Psoas muscle (tissue), 8 donors: Measurements from ENCODE around the gene TYW3. TPM values are rescaled to one million over a fixed set of nuclear protein-coding genes. Genes with fewer than 3 reads are reported as not detected.
A peak's percentile ranks its signal among the peaks of the same experiment; 100 is the strongest.
"Not testable (repeated sequence)": the region's sequence is repeated elsewhere in the genome, so short reads cannot be mapped to it uniquely, and the experiment has no call there.

Experiments
- ATAC-seq, 4 donors: fragments of 200-7000 bp; cut with Tn5 transposase; one replicate each; pipeline ENCODE4 v1.9.1; 2020; ENCODE audit warnings: moderate library complexity in 3 of 4, mild to moderate bottlenecking in 2 of 4
- DNase-seq, 2 donors: peaks; one replicate each; pipeline ENCODE4 v3.0.0-alpha.2; 2020
- H3K27ac ChIP-seq: fragments of 200-600 bp; one replicate; pipeline ENCODE4 v1.8.0; 2022
- H3K27me3 ChIP-seq, 3 donors: fragments of 200-600 bp in 1 of 3; one replicate each; pipeline versions ENCODE4 v1.6.1 to v1.8.0; 2013 to 2022; ENCODE audit warnings: low read length in 2 of 3, mild to moderate bottlenecking in 2 of 3, moderate library complexity in 1 of 3; ENCODE audit not compliant: insufficient read depth in 3 of 3
- H3K36me3 ChIP-seq, 2 donors: fragments of 200-600 bp in 1 of 2; one replicate each; pipeline versions ENCODE4 v1.6.1 to v1.8.0; 2013 to 2022; ENCODE audit warnings: low read depth in 1 of 2, mild to moderate bottlenecking in 1 of 2, moderate library complexity in 1 of 2; ENCODE audit not compliant: insufficient read depth in 1 of 2
- H3K4me1 ChIP-seq: fragments of 200-600 bp; one replicate; pipeline ENCODE4 v1.8.0; 2022
- H3K4me3 ChIP-seq: fragments of 200-600 bp; one replicate; pipeline ENCODE4 v1.8.0; 2022; ENCODE audit warnings: mild to moderate bottlenecking
- H3K9me3 ChIP-seq: fragments of 200-600 bp; one replicate; pipeline ENCODE4 v1.8.0; 2022
- WGBS, 3 donors: extraction: QIAGEN DNeasy Blood & Tissue Kit; methylation state at CpG; one replicate each; pipeline versions ENCODE4 v1.1.6 to v1.1.7; 2013; 5-methylcytosine and 5-hydroxymethylcytosine counted together
- intact Hi-C, 2 donors: fragments of 100-400 bp; cut with DNase I; formaldehyde crosslinking; loops; one replicate each; pipeline versions ENCODE4 v1.11.0 to v1.14.2; 2022
- polyA plus RNA-seq, 3 donors: library from polyadenylated mRNA; stranded (reverse); fragments of 200-250 nt; gene quantifications; one replicate each; pipeline ENCODE4 v1.2.3, GENCODE V29; 2013
- total RNA-seq, 4 donors: library from RNA; stranded (reverse); fragmentation: NEBNext Ultra II Directional in 2 of 4; extraction: Animal tissue kit (Norgen Biotek cat#: 25700) in 2 of 4; gene quantifications; one replicate each; pipeline versions ENCODE4 v1.2.1 to v1.2.4, GENCODE V29; 2021 to 2023
- TF ChIP-seq, protein P1 (sequence below): fragments of 200-600 bp; IDR thresholded peaks from one replicate; pipeline ENCODE4 v1.8.0; 2022; ENCODE audit warnings: antibody characterized with exemption
- donor health status: healthy with polysubstance abuse.
- donor health status: DM: no; HTN: no; CAD: no; lungs with moderate emphysema.
- donor health status: Bipolar disorder and iron deficiency.
- donor health status: healthy.
- donor health status: DM: yes; HTN: yes; CAD: no.
- donor health status: DM: no; HTN: no; CAD: no.
- donor health status: DM: no; HTN: no; CAD: no.
- donor health status: DM: yes; HTN: yes; CAD: no.

The TYW3 gene
- total and polyA plus RNA-seq, 7 donors: 7.1 to 21.5 (median 9.8) TPM

DNA sequence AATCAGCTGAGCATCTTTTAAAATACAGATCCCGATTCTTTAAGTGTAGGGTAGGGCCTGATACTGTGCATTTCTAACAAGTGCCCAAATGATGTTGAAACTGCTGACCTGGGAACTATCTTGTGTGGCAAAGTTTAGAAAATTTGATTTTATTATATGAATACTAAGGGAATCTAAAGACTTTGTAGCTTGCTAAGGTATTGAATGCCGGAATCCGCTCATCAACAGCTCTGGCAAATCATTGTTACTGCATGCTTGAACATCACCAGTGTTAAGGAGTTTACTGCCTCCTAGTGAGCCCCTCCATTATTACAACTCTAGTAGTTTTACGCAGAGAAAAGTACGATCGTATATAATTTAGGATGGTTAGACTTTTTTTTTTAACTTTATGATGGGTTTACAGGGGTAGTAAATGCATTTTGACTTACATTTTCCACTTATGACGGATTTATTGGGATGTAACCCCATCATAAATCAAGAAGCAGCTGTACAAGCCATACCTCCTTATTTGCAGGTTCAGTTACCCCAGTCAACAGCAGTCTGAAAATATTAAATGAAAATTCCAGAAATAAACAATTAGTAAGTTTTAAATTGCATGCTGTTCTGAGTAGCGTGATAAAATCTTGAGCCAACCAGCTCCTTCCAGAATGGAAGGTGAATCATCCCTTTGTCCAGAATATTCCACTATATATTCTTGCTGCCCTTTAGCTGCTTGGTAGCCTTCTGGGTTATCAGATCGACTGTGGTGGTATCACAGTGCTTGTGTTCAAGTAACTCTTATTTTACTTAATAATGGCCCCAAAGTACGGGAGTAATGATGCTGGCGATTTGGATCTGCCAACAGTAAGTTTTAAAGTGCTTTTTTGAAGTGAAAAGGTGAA lies 892 bp downstream of the TYW3 start:
- Histone ChIP-seq H3K27me3 (no peaks in the 10 kb centered on the region), H3K9me3 (no peaks in the 10 kb centered on the region), H3K36me3 (peaks cover 4 to 24% of the 10 kb centered on the region in 2 donors), H3K27ac (peak overlapping the region; percentile 90), H3K4me3 (peak overlapping the region; percentile 87), H3K4me1 (peaks cover 27% of the 10 kb centered on the region)
- 24 to 26% (median 25%) methylated on average over 11 of the region's 11 CpGs for WGBS, 3 donors
- ATAC-seq: peak; percentile 58 to 83 (median 75)
- TF ChIP-seq, protein P1, sequence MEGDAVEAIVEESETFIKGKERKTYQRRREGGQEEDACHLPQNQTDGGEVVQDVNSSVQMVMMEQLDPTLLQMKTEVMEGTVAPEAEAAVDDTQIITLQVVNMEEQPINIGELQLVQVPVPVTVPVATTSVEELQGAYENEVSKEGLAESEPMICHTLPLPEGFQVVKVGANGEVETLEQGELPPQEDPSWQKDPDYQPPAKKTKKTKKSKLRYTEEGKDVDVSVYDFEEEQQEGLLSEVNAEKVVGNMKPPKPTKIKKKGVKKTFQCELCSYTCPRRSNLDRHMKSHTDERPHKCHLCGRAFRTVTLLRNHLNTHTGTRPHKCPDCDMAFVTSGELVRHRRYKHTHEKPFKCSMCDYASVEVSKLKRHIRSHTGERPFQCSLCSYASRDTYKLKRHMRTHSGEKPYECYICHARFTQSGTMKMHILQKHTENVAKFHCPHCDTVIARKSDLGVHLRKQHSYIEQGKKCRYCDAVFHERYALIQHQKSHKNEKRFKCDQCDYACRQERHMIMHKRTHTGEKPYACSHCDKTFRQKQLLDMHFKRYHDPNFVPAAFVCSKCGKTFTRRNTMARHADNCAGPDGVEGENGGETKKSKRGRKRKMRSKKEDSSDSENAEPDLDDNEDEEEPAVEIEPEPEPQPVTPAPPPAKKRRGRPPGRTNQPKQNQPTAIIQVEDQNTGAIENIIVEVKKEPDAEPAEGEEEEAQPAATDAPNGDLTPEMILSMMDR: peak; percentile 55
- intact Hi-C loops: no loop called here
- no peak for DNase-seq

- H3K36me3 ChIP-seq: peaks cover 4 to 53% of the 10 kb centered on the region in 2 donors
- peaks cover 5% of the 10 kb centered on the region for H3K4me1 ChIP-seq
- intact Hi-C loops: no loop called here
- no peaks in the 10 kb centered on the region for H3K27me3 ChIP-seq
- no peak for DNase-seq
- H3K9me3 ChIP-seq: no peaks in the 10 kb centered on the region
- H3K27ac ChIP-seq: no peak overlapping the region
- no peak overlapping the region for H3K4me3 ChIP-seq
- 98% methylated on average over 4 of the region's 4 CpGs for WGBS, 3 donors
- ATAC-seq: no peak
- TF ChIP-seq, protein P1: no peak
Measured at GRCh38 chr1:74737333-74737732, 4.4 kb downstream of the TYW3 start.

DNA sequence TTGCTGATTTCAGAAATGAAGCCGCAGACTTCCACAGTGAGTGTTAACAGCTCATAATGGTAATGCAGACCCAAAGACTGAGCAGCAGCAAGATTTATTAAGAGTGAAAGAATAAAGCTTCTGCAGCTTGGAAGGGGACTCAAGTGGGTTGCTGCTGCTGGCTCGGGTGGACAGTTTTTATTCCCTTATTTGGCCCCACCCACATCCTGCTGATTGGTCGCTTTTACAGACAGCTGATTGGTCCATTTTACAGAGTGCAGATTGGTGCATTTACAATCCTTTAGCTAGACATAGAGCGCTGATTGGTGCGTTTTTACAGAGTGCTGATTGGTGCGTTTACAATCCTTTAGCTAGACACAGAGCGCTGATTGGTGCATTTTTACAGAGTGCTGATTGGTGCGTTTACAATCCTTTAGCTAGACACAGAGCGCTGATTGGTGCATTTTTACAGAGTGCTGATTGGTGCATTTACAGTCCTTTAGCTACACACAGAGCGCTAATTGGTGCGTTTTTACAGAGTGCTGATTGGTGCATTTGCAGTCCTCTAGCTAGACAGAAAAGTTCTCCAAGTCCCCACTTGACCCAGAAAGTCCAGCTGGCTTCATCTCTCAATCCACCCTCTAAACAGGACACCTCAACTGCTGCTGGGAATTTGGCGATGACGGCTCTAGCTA lies 7.5 kb downstream of the TYW3 start:
- H3K4me1 ChIP-seq, DNase-seq, H3K27me3 ChIP-seq, H3K9me3 ChIP-seq, H3K4me3 ChIP-seq, ATAC-seq, intact Hi-C loops, H3K27ac ChIP-seq: not testable (repeated sequence)
- peaks cover 4 to 76% of the 10 kb centered on the region in 2 donors for H3K36me3 ChIP-seq
- WGBS, 3 donors: 90 to 96% (median 93%) methylated on average over 13 of the region's 13 CpGs

- DNase-seq: not testable (repeated sequence)
Measured at GRCh38 chr1:74745247-74745646, 12.3 kb downstream of the TYW3 start.

DNA sequence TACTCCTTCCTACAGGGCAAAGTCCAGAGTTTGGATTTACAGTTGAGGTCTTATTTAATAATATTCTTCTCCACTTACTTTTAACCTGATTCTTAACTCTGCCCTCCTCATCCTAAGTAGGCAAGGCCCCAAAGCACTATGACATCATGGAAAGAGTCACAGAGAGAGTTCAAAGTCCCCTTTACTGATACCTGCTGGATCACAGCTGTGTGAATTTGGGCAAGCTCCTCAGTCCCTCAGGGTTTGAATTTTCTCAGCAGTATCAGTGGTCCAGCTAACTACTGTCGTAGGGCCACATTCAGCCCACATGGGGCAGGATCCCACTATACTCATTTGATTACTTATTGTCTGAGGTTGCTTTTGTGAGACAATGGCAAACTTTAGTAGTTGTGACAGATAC lies 16.0 kb downstream of the TYW3 start:
- no peak for ATAC-seq
- Histone ChIP-seq H3K4me1 (no peaks in the 10 kb centered on the region), H3K36me3 (peaks cover 2 to 74% of the 10 kb centered on the region in 2 donors), H3K27me3 (no peaks in the 10 kb centered on the region), H3K27ac (no peak overlapping the region), H3K4me3 (no peak overlapping the region), H3K9me3 (no peaks in the 10 kb centered on the region)
- TF ChIP-seq, protein P1: no peak
- no peak for DNase-seq
- 87 to 97% (median 92%) methylated on average over 1 of the region's 1 CpG for WGBS, 3 donors
- intact Hi-C loops: no loop called here

More at GRCh38 chr1:74745247-74745646, 12.3 kb downstream of the TYW3 start:
- H3K27me3 ChIP-seq, H3K27ac ChIP-seq, H3K4me3 ChIP-seq, intact Hi-C loops, ATAC-seq, H3K9me3 ChIP-seq, H3K4me1 ChIP-seq: not testable (repeated sequence)
- H3K36me3 ChIP-seq: peaks cover 0 to 66% of the 10 kb centered on the region in 2 donors
- WGBS, 3 donors: 94 to 96% (median 95%) methylated on average over 6 of the region's 6 CpGs
